Activated naive CD4-positive, alpha-beta T cell treated with Interleukin-2 at 50 U/mL for 16 hours (primary cell): Measurements from ENCODE around the gene UBASH3B.

Experiments used
- DNase-seq: peaks from one replicate; pipeline ENCODE4 v3.0.0-alpha.2; 2020

The UBASH3B gene

GRCh38 chr11:122737951-122738693, 82.6 kb downstream of the UBASH3B start:
- no peak for DNase-seq

GRCh38 chr11:122741613-122742300, 86.2 kb downstream of the UBASH3B start:
- DNase-seq: no peak

GRCh38 chr11:122742301-122743018, 86.9 kb downstream of the UBASH3B start:
- DNase-seq: no peak

- DNase-seq: no peak
Measured at GRCh38 chr11:122743097-122743741, 87.7 kb downstream of the UBASH3B start.

GRCh38 chr11:122743949-122744348, 88.4 kb downstream of the UBASH3B start:
- DNase-seq: peak; percentile 82

GRCh38 chr11:122744357-122744756, 88.8 kb downstream of the UBASH3B start:
- DNase-seq: no peak

GRCh38 chr11:122745111-122745510, 89.6 kb downstream of the UBASH3B start:
- DNase-seq: no peak

GRCh38 chr11:122746050-122746478, 90.5 kb downstream of the UBASH3B start:
- DNase-seq: peak; percentile 69

- DNase-seq: no peak
Measured at GRCh38 chr11:122746611-122747244, 91.2 kb downstream of the UBASH3B start.

GRCh38 chr11:122747351-122747781, 91.8 kb downstream of the UBASH3B start:
- no peak for DNase-seq

GRCh38 chr11:122749005-122749687, 93.6 kb downstream of the UBASH3B start:
- DNase-seq: peak; percentile 67

GRCh38 chr11:122750049-122750448, 94.5 kb downstream of the UBASH3B start:
- no peak for DNase-seq

GRCh38 chr11:122751292-122752070, 96.0 kb downstream of the UBASH3B start:
- DNase-seq: no peak

- DNase-seq: no peak
Measured at GRCh38 chr11:122754028-122754427, 98.5 kb downstream of the UBASH3B start.

- DNase-seq: peak; percentile 35
Measured at GRCh38 chr11:122754553-122755322, 99.2 kb downstream of the UBASH3B start.

- DNase-seq: no peak
Measured at GRCh38 chr11:122755409-122755808, 99.9 kb downstream of the UBASH3B start.

- no peak for DNase-seq
Measured at GRCh38 chr11:122755941-122756340, 100.4 kb downstream of the UBASH3B start.

GRCh38 chr11:122756417-122756816, 100.9 kb downstream of the UBASH3B start:
- peak; percentile 26 for DNase-seq

GRCh38 chr11:122757201-122757600, 101.7 kb downstream of the UBASH3B start:
- no peak for DNase-seq

- DNase-seq: no peak
Measured at GRCh38 chr11:122758339-122758738, 102.8 kb downstream of the UBASH3B start.
